Right lobe of liver (tissue), 4 donors: ENCODE data around the gene C22orf31.

Experiments
- CTCF ChIP-seq, 4 donors: fragments of 200-600 bp in 3 of 4; fragments of 450-650 bp in 1 of 4; IDR thresholded peaks; one replicate each; pipeline versions ENCODE4 v1.5.1 to v1.8.0; 2016 to 2022; ENCODE audit warnings: antibody characterized with exemption in 4 of 4, mild to moderate bottlenecking in 2 of 4
- POLR2A ChIP-seq: fragments of 450-650 bp; IDR thresholded peaks from one replicate; pipeline ENCODE4 v1.6.1; 2017; ENCODE audit warnings: antibody characterized with exemption, mild to moderate bottlenecking
- donor health status: DM: no; HTN: no; CAD: no.
- donor health status: DM: no; HTN: no; CAD: no.
- donor health status: DM: no; HTN: yes; CAD: no.

DNA sequence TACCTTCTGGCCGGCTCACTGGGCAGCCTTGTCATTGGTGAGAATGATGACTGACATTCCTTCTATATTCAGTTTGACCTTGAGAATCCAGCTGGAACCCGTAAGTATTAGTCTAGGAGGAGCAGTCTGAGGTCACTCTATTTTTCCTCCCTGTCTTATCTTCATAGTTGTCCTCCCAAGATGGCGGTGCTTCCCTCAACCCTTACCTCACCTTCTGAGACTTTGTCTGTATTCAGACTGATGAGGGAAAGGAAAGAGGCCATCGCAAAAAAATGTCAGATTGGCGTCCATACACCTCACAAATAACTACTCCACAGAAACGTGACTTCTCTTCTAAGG is 17.2 kb upstream of the C22orf31 start:
- TF ChIP-seq CTCF (IDR thresholded peaks at IDR 0.05) (no peak), POLR2A (no peak)
